Fibroblast of the aortic adventitia (primary cell): ENCODE results near the gene SSX4B. TPM values are rescaled to one million over a fixed set of nuclear protein-coding genes. Genes with fewer than 3 reads are reported as not detected.

ENCODE experiments used
- small RNA-seq: library from RNA; depleted of rRNA; stranded (forward); fragments of <200 nt; gene quantifications from one replicate; pipeline ENCODE3, GENCODE V24; 2012
- total RNA-seq: library from RNA; depleted of rRNA; stranded (reverse); fragments of >200 nt; gene quantifications from 2 replicates; pipeline ENCODE4 v1.2.3, GENCODE V29; 2012; ENCODE audit warnings: low replicate concordance

Gene SSX4B
- total RNA-seq, 1 donor, result not detected

Small RNAs within 50 kb of the gene (small RNA-seq; reads per million reads assigned to genes)
- not detected for gene AL606490.4
- gene AL606490.7, result not detected

Other genes starting within 250 kb of the SSX4B start
- gene SSX5, start 215.2 kb downstream of the SSX4B start, total RNA-seq, result not detected in 2 replicates
- 0.09 TPM in 1 of 2 replicates, not detected in the other for gene SSX1, start 156.6 kb downstream of the SSX4B start, total RNA-seq
- not detected in 2 replicates for gene SSX3, start 55.3 kb downstream of the SSX4B start, total RNA-seq
- not detected in 2 replicates for gene SSX4, start 28.4 kb downstream of the SSX4B start, total RNA-seq
- gene SLC38A5, start 58.3 kb upstream of the SSX4B start, total RNA-seq, result 10.2 and 97.0 TPM in 2 replicates
- 22.7 and 55.0 TPM in 2 replicates for gene FTSJ1, start 64.2 kb upstream of the SSX4B start, total RNA-seq
- 9.1 and 10.1 TPM in 2 replicates for gene PORCN, start 97.0 kb upstream of the SSX4B start, total RNA-seq
- 30.7 and 49.2 TPM in 2 replicates for gene EBP, start 109.8 kb upstream of the SSX4B start, total RNA-seq
- 8.0 and 10.1 TPM in 2 replicates for gene TBC1D25, start 127.8 kb upstream of the SSX4B start, total RNA-seq
- gene RBM3, start 162.5 kb upstream of the SSX4B start, total RNA-seq, result 125 and 463 TPM in 2 replicates
- 41.2 and 72.7 TPM in 2 replicates for gene WDR13, start 185.5 kb upstream of the SSX4B start, total RNA-seq